SK-N-SH (cell line): ENCODE data around the gene CPS1. TPM values are rescaled to one million over a fixed set of nuclear protein-coding genes. Genes with fewer than 3 reads are reported as not detected.

ENCODE experiments used
- CTCF ChIA-PET: fragments of 300-600, 350-600 bp; formaldehyde crosslinking; extraction: SDS; loops from one replicate; lab custom pipeline; 2021; lab: Yijun Ruan, JAX
- POLR2A ChIA-PET: fragments of 350-600 bp; sonication (Branson Sonifier 250); formaldehyde crosslinking; extraction: SDS; loops from one replicate; lab custom pipeline; 2020; ENCODE audit warnings: antibody characterized with exemption, inconsistent platforms; lab: Yijun Ruan, JAX
- DNase-seq: peaks from one replicate; pipeline ENCODE4 v3.0.0; 2012
- H2AFZ ChIP-seq: fragments of 200-600 bp; sonication (generic); 2 replicates; pipeline ENCODE4 v1.8.1; 2016; ENCODE audit warnings: antibody characterized with exemption, mild to moderate bottlenecking, low read depth
- H3F3A ChIP-seq: fragments of 200-600 bp; sonication (generic); replicated peaks from 2 replicates; pipeline ENCODE3; 2016; ENCODE audit warnings: antibody characterized with exemption, mild to moderate bottlenecking; ENCODE audit not compliant: insufficient read depth
- H3K27ac ChIP-seq, 2 experiments: fragments of 200-500 bp in 1 of 2; fragments of 200-600 bp in 1 of 2; sonication (Bioruptor generic) in 1 of 2; sonication (generic), shearing (Covaris generic) in 1 of 2; 2 replicates each; pipeline versions ENCODE4 v1.5.1 to v1.6.1; 2014 to 2016; ENCODE audit warnings: low read depth in 2 of 2, inconsistent platforms in 1 of 2, low read length in 1 of 2, mild to moderate bottlenecking in 1 of 2, mixed read lengths in 1 of 2
- H3K27me3 ChIP-seq: fragments of 200-600 bp; sonication (generic), shearing (Covaris generic); 2 replicates; pipeline ENCODE4 v1.6.1; 2016; ENCODE audit warnings: mixed run types; ENCODE audit not compliant: insufficient read depth
- H3K36me3 ChIP-seq, 2 experiments: fragments of 200-500 bp in 1 of 2; fragments of 200-600 bp in 1 of 2; sonication (Bioruptor generic) in 1 of 2; sonication (generic) in 1 of 2; replicated peaks in 1 of 2; 2 replicates each; pipeline versions ENCODE3 to v1.5.1; 2014 to 2016; ENCODE audit warnings: low read length in 1 of 2, mild to moderate bottlenecking in 1 of 2; ENCODE audit not compliant: insufficient read depth in 2 of 2, control insufficient read depth in 1 of 2
- H3K4me1 ChIP-seq, 2 experiments: fragments of 200-500 bp in 1 of 2; fragments of 200-600 bp in 1 of 2; sonication (Bioruptor generic) in 1 of 2; sonication (generic), shearing (Covaris generic) in 1 of 2; 2 replicates each; pipeline versions ENCODE4 v1.5.1 to v1.6.1; 2014 to 2016; ENCODE audit warnings: low read depth in 1 of 2, low read length in 1 of 2, mixed run types in 1 of 2; ENCODE audit not compliant: insufficient read depth in 2 of 2, control insufficient read depth in 1 of 2
- H3K4me2 ChIP-seq: fragments of 200-600 bp; sonication (generic), shearing (Covaris generic); 2 replicates; pipeline ENCODE4 v1.6.1; 2017; ENCODE audit warnings: mixed run types
- H3K4me3 ChIP-seq, 2 experiments: fragments of 200-500 bp in 1 of 2; fragments of 200-600 bp in 1 of 2; sonication (Bioruptor generic) in 1 of 2; sonication (generic), shearing (Covaris generic) in 1 of 2; 2 replicates each; pipeline versions ENCODE4 v1.5.1 to v1.8.1; 2014 to 2016; ENCODE audit warnings: low read depth in 2 of 2, inconsistent platforms in 1 of 2, low read length in 1 of 2, mild to moderate bottlenecking in 1 of 2, mixed read lengths in 1 of 2, moderate library complexity in 1 of 2
- H3K79me2 ChIP-seq: fragments of 200-600 bp; sonication (generic); 2 replicates; pipeline ENCODE4 v1.8.1; 2017; ENCODE audit warnings: mild to moderate bottlenecking; ENCODE audit not compliant: insufficient read depth
- H3K9ac ChIP-seq: fragments of 200-600 bp; sonication (generic); 2 replicates; pipeline ENCODE4 v1.6.1; 2017; ENCODE audit warnings: mixed run types
- H3K9me2 ChIP-seq: fragments of 200-600 bp; sonication (generic); 2 replicates; pipeline ENCODE4 v1.6.1; 2017; ENCODE audit warnings: mixed run types
- H3K9me3 ChIP-seq: fragments of 200-600 bp; sonication (generic); 2 replicates; pipeline ENCODE4 v1.6.1; 2017; ENCODE audit warnings: mixed run types, mild to moderate bottlenecking, moderate library complexity
- H4K20me1 ChIP-seq: fragments of 200-600 bp; sonication (generic); 2 replicates; pipeline ENCODE4 v1.6.1; 2017; ENCODE audit warnings: mild to moderate bottlenecking, mixed run types; ENCODE audit not compliant: insufficient read depth
- CHD2 ChIP-seq: fragments of 150-350 bp; IDR thresholded peaks from 2 replicates; pipeline ENCODE4 v1.6.1; 2018; ENCODE audit warnings: low read length; ENCODE audit not compliant: partially characterized antibody
- EP300 ChIP-seq, 2 experiments: IDR thresholded peaks; 2 replicates each; pipeline versions ENCODE4 v1.4.0 to v1.6.1; 2012; ENCODE audit warnings: borderline replicate concordance in 1 of 2, low read depth in 1 of 2, low read length in 1 of 2
- FOXJ3 ChIP-seq: sonication (generic); formaldehyde crosslinking; IDR thresholded peaks from 2 replicates; pipeline ENCODE4 v1.5.1; 2020; ENCODE audit warnings: mild to moderate bottlenecking, missing genetic modification reagents
- FOXM1 ChIP-seq: IDR thresholded peaks from 2 replicates; pipeline ENCODE4 v1.4.0; 2012; ENCODE audit warnings: low read depth, mild to moderate bottlenecking
- GABPA ChIP-seq: IDR thresholded peaks from 2 replicates; pipeline ENCODE4 v1.4.0; 2012; ENCODE audit warnings: low read depth, mild to moderate bottlenecking
- MXI1 ChIP-seq: IDR thresholded peaks from 2 replicates; pipeline ENCODE4 v1.6.1; 2012; ENCODE audit warnings: mild to moderate bottlenecking, low read depth, low read length, improper control_type of control experiment
- NRF1 ChIP-seq: IDR thresholded peaks from 2 replicates; pipeline ENCODE4 v1.6.1; 2012; ENCODE audit warnings: low read depth, mild to moderate bottlenecking, low read length
- POLR2AphosphoS5 ChIP-seq: IDR thresholded peaks from 2 replicates; pipeline ENCODE4 v1.6.1; 2012; ENCODE audit warnings: low read depth, low read length
- RCOR1 ChIP-seq: fragments of 150-350 bp; IDR thresholded peaks from 2 replicates; pipeline ENCODE4 v1.6.1; 2017; ENCODE audit warnings: antibody characterized with exemption, low read length
- RXRA ChIP-seq: IDR thresholded peaks from 2 replicates; pipeline ENCODE4 v1.4.0; 2012; ENCODE audit warnings: low read depth, mild to moderate bottlenecking, borderline replicate concordance
- TAF1 ChIP-seq: IDR thresholded peaks from 2 replicates; pipeline ENCODE4 v1.6.1; 2012; ENCODE audit warnings: low read depth, mild to moderate bottlenecking, low read length, moderate library complexity, borderline replicate concordance
- TCF12 ChIP-seq: IDR thresholded peaks from 2 replicates; pipeline ENCODE4 v1.4.0; 2012
- TEAD4 ChIP-seq: IDR thresholded peaks from 2 replicates; pipeline ENCODE4 v1.4.0; 2012; ENCODE audit warnings: mild to moderate bottlenecking, borderline replicate concordance; ENCODE audit not compliant: insufficient read depth
- YY1 ChIP-seq: IDR thresholded peaks from 2 replicates; pipeline ENCODE4 v1.4.0; 2012; ENCODE audit warnings: low read depth, mild to moderate bottlenecking
- polyA plus RNA-seq, 3 experiments: library from polyadenylated mRNA; depleted of rRNA; stranded (reverse); fragments of >200 nt; gene quantifications; 2 replicates each; pipeline ENCODE4 v1.2.3, GENCODE V29; 2012
- TF ChIP-seq, protein P1 (sequence below): IDR thresholded peaks from 2 replicates; pipeline ENCODE4 v1.6.1; 2012; ENCODE audit warnings: mild to moderate bottlenecking, low read depth, low read length, moderate library complexity
- TF ChIP-seq, protein P2 (sequence below): fragments of 150-350 bp; IDR thresholded peaks from 2 replicates; pipeline ENCODE4 v1.6.1; 2016; ENCODE audit warnings: mild to moderate bottlenecking, low read depth, low read length
- TF ChIP-seq, protein P3 (sequence below): IDR thresholded peaks from 2 replicates; pipeline ENCODE4; 2012
- TF ChIP-seq, protein P4 (sequence below): IDR thresholded peaks from 2 replicates; pipeline ENCODE4 v1.4.0; 2012; ENCODE audit warnings: low read depth, borderline replicate concordance
- TF ChIP-seq, protein P5 (sequence below): fragments of 150-350 bp; IDR thresholded peaks from 2 replicates; pipeline ENCODE4 v1.6.1; 2017; ENCODE audit warnings: antibody characterized with exemption, low read length, low read depth, borderline replicate concordance

Gene CPS1
- polyA plus RNA-seq, 1 of the 3 experiments (the other 2 are of a cell fraction) = 9.2 TPM

DNA sequence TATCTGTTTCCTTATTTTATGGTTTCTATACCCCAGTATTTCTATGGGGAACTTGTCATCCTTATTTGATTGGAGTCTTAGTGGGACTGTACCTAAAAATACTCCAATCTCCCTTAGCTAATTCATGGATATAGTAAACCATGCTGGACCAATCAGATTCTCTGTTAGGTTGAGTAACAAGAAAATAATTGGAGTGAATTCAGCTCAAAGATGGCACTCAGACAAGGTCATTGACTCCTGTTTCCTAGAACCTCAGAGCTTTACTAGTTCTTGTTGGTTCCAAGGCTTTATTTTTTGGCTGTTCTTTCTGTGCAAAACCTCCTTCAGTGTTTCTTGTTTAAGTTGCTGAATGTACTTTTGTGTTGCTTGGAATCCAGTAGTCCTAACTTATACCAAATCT lies 31.9 kb upstream of the CPS1 start:
- Histone ChIP-seq H3F3A (no peaks in the 10 kb centered on the region), H4K20me1 (no peaks in the 10 kb centered on the region), H3K27me3 (no peaks in the 10 kb centered on the region), H3K4me2 (no peak overlapping the region), H3K9me3 (no peaks in the 10 kb centered on the region), H3K4me1 (no peaks in the 10 kb centered on the region), H3K9me2 (no peaks in the 10 kb centered on the region), H3K27ac (no peak overlapping the region), H3K36me3 (no peaks in the 10 kb centered on the region), H2AFZ (no peak overlapping the region), H3K79me2 (no peaks in the 10 kb centered on the region; the same call in 1 of the 2 replicates), H3K4me3 (no peak overlapping the region), H3K9ac (no peak overlapping the region)
- CTCF ChIA-PET = interaction anchor here (1.5 to 2.1 kb wide), 2 partner anchors 20 to 22 kb away, joined by 4 to 11 read pairs; no protein-coding TSS in a partner anchor
- DNase-seq = no peak
- POLR2A ChIA-PET = no interaction called here
- TF ChIP-seq RCOR1 (no peak), POLR2AphosphoS5 (no peak), FOXJ3 (CRISPR knock-in tag) (no peak), TAF1 (no peak), GABPA (no peak), TEAD4 (no peak), NRF1 (no peak), EP300 (IDR thresholded peaks at IDR 0.05; ENCODE audit: borderline replicate concordance in 1 of 2, low read depth in 1 of 2, low read length in 1 of 2) (no peak), CHD2 (no peak), TCF12 (no peak), FOXM1 (no peak), MXI1 (no peak), RXRA (no peak), YY1 (no peak)
- TF ChIP-seq, protein P1, sequence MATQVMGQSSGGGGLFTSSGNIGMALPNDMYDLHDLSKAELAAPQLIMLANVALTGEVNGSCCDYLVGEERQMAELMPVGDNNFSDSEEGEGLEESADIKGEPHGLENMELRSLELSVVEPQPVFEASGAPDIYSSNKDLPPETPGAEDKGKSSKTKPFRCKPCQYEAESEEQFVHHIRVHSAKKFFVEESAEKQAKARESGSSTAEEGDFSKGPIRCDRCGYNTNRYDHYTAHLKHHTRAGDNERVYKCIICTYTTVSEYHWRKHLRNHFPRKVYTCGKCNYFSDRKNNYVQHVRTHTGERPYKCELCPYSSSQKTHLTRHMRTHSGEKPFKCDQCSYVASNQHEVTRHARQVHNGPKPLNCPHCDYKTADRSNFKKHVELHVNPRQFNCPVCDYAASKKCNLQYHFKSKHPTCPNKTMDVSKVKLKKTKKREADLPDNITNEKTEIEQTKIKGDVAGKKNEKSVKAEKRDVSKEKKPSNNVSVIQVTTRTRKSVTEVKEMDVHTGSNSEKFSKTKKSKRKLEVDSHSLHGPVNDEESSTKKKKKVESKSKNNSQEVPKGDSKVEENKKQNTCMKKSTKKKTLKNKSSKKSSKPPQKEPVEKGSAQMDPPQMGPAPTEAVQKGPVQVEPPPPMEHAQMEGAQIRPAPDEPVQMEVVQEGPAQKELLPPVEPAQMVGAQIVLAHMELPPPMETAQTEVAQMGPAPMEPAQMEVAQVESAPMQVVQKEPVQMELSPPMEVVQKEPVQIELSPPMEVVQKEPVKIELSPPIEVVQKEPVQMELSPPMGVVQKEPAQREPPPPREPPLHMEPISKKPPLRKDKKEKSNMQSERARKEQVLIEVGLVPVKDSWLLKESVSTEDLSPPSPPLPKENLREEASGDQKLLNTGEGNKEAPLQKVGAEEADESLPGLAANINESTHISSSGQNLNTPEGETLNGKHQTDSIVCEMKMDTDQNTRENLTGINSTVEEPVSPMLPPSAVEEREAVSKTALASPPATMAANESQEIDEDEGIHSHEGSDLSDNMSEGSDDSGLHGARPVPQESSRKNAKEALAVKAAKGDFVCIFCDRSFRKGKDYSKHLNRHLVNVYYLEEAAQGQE = no peak
- TF ChIP-seq, protein P2, sequence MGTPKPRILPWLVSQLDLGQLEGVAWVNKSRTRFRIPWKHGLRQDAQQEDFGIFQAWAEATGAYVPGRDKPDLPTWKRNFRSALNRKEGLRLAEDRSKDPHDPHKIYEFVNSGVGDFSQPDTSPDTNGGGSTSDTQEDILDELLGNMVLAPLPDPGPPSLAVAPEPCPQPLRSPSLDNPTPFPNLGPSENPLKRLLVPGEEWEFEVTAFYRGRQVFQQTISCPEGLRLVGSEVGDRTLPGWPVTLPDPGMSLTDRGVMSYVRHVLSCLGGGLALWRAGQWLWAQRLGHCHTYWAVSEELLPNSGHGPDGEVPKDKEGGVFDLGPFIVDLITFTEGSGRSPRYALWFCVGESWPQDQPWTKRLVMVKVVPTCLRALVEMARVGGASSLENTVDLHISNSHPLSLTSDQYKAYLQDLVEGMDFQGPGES = no peak
- TF ChIP-seq, protein P3, sequence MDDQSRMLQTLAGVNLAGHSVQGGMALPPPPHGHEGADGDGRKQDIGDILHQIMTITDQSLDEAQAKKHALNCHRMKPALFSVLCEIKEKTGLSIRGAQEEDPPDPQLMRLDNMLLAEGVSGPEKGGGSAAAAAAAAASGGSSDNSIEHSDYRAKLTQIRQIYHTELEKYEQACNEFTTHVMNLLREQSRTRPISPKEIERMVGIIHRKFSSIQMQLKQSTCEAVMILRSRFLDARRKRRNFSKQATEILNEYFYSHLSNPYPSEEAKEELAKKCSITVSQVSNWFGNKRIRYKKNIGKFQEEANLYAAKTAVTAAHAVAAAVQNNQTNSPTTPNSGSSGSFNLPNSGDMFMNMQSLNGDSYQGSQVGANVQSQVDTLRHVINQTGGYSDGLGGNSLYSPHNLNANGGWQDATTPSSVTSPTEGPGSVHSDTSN = no peak
- TF ChIP-seq, protein P4, sequence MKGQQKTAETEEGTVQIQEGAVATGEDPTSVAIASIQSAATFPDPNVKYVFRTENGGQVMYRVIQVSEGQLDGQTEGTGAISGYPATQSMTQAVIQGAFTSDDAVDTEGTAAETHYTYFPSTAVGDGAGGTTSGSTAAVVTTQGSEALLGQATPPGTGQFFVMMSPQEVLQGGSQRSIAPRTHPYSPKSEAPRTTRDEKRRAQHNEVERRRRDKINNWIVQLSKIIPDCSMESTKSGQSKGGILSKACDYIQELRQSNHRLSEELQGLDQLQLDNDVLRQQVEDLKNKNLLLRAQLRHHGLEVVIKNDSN = no peak
- TF ChIP-seq, protein P5, sequence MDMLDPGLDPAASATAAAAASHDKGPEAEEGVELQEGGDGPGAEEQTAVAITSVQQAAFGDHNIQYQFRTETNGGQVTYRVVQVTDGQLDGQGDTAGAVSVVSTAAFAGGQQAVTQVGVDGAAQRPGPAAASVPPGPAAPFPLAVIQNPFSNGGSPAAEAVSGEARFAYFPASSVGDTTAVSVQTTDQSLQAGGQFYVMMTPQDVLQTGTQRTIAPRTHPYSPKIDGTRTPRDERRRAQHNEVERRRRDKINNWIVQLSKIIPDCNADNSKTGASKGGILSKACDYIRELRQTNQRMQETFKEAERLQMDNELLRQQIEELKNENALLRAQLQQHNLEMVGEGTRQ = no peak
